HG03066 (cell line): ENCODE results near the gene CGB1.

Source experiments
- ATAC-seq: cut with Tn5 transposase; IDR thresholded peaks from one replicate; pipeline ENCODE4 v1.9.1; 2021; ENCODE audit warnings: low read depth; ENCODE audit not compliant: unreplicated experiment

The CGB1 gene

DNA sequence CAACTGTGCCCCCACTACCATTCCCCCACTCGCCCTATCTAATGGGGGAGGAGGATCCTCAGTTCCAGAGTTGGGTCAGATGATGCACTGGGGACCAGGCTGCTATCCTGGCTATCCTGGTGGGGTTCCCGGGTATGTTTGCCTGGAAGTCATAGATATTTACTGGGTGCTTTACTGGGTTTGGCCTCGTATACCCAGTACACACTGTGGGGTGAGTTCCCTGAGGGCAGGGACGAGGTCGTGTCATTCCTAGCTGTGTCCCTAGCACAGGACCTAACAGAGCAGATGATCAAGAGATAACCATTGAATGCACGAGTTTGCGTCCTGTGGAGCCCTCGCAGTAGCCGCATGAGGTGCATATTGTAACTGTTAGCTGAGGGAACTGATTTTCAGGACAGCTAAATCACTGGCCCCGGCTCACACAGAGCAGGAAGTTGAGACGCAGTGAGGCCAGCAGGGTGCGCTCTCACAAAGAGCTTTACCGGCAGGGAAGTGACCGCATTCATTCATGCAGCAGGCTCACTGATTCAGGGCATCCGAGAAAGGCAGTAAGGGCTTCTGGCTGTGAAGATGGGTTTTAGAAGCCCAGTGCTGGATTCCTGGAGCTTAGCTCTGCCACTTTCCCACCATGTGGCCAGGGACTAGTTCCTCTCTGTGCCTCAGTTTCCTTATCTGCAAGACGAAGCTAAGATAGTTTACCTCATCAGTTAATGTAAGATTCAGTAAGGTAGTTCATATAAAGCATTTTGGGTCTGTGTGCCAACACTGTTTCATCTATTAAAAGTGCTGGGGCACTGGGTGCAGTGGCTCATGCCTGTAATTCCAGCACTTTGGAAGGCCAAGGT, 37.0 kb downstream of the CGB1 start:
- ATAC-seq = no peak

GRCh38 chr19:48997972-48998371, 38.7 kb downstream of the CGB1 start:
- ATAC-seq = no peak

DNA sequence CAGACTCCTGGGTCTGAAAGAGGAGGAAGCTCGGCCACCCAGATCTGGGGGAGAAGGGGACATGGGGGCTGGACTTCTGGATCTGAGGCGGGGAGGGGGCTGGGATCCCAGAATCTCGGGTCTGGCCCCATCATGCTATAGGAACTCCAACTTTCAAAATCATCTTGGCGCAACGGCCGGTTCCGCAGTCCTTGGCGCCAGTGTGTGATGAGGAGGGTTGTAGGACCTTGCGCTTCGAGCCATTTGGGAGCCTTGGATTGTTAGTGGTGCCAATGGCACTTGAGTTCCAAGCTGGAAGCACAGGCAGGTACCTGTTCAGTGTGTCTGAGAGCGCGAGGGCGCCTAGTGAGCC, 42.7 kb downstream of the CGB1 start:
- ATAC-seq = no peak

- ATAC-seq = peak; percentile 89
Measured at GRCh38 chr19:48993175-48994034, 43.3 kb downstream of the CGB1 start, which contains the start of the genes GYS1 and RUVBL2. Gene GYS1 (minus strand): TSS chr19:48993309. CDS start chr19:48993112, 197 bp downstream. Gene RUVBL2 (plus strand): TSS chr19:48993887. CDS start chr19:48993912, 25 bp downstream.

GRCh38 chr19:48992581-48993174, 44.0 kb downstream of the CGB1 start:
- ATAC-seq = peak; percentile 7

DNA sequence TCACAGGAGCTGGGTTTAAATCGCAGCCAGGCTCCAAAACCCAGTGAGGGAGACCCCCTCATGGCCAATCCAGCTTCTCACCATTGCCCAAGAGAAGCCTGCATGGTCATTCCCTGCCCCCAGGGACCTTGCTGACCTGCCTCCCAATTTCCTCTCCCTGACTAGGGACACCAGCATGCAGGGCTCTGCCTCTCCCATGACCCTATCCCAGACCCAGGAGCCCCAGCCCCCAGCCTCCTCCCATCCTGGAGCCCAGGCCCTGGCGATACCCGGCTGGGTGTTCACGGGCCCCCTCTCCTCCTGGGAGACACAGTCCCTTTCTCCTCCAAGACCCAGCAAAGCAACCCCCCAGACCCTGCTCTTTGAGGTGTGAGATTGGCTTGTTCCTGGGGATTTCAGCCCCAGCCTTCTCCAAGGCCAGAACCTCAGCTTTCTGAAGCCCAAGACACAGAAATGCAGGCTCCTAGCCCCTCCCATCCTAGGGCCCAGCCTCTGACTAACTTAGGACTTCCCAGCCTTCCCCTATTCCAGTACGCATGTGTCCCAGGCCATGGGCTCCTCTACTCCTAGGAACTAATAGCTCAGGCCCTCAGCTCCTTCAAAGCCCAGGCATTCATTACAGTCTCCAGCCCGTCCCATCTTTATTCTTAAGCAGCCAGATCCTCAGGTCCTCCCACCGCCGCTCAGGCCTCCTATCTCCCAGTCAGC, 44.7 kb downstream of the CGB1 start:
- ATAC-seq = no peak

- ATAC-seq = no peak
Measured at GRCh38 chr19:48991011-48991609, 45.6 kb downstream of the CGB1 start.

DNA sequence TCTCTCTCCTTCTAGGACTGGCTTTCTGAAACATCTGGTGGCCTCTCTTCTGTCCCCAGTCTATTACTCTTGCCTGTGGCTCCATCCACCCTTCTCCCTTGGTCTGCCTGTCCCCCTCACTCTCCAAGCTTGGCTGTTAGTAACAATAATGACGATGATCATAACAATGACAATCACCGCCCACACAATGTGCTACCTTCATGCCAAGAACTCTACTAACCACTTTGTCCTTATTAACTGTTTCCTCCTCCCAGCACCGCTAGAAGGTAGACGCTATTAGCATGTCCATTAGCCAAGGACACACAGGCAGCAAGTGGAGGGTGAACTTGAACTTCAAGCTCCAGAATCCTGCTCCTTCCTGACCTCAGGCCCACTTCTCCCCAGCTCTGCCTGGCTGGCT, 46.3 kb downstream of the CGB1 start:
- ATAC-seq = no peak

DNA sequence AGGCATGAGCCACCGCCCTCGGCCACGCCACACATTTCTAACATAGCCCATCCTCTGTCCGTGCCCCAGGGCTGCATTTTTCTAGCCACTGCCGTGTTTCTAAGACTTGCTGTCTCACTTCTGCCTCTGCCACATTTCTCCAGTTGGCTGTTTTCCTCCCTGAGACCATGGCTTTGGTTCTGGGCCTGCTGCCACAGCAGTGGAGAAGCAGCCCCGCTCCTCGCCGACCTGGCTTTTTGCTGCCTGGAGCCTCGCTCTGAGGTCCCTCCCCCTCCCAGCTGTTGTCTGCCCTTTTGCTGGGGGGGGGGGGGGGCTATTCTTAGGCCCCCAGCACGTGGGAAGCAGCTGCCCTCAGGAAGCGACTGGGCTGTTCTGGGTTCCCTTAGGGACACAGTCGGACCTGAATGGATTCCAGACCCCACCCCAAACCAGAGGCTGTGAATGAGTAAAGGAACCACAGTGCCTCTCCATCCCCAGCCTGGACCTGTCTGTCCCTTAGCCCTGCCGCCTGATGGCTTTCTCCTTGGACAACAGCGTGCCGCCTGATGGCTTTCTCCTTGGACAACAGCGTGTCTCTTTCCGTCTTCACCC, 46.9 kb downstream of the CGB1 start:
- no peak for ATAC-seq

DNA sequence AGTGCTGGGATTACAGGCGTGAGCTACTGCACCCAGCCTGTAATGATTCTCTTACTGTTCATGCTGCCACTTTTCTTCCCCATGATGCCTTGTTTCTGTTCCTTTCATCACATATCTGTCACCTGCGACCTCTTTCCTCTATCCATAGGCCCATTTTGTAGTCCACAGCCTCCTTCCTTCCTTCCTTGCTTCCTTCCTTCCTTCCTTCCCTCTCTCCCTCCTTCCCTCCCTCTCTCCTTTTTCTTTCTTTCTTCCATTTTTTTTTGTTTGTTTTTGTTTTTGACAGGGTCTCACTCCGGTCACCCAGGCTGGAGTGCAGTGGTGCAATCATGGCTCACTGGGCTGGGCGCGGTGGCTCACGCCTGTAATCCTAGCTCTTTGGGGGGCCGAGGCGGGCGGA, 47.8 kb downstream of the CGB1 start:
- no peak for ATAC-seq

- ATAC-seq = no peak
Measured at GRCh38 chr19:48988286-48988685, 48.4 kb downstream of the CGB1 start.

DNA sequence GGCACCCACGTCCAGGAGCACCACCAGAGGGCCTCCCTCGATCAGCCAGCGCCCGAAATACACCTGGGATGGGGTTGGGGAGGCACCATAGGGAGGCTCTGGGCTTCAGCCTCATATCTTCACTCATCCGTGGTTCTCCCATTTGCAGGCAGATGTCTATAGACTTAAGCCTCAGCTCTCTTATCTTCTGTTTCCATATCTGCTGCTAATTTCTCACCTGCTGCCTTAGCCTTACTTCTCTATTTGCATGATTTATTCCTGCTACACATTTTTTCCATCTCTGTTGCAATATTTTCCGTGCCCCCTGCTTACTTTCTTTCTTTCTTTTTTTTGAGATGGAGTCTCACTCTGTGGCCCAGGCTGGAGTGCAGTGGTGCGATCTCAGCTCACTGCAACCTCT, 49.4 kb downstream of the CGB1 start:
- no peak for ATAC-seq

DNA sequence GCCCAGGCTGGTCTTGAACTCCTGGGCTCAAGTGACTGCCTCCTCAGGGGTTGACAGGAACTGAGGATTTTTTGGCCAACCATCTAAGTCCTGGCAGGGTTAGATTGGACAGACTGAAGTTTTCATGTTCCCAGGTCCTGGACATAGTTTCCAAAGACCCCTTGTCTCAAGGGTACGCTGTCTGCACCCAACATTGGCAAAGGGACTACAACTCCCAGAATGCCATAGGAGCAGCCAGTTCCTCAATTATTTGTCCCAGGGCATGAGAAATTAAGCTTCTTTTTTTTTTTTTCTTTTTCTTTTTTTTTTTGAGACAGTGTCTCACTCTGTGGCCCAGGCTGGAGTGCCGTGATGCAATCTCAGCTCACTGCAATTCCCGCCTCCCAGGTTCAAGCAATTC, 50.5 kb downstream of the CGB1 start:
- ATAC-seq = no peak

DNA sequence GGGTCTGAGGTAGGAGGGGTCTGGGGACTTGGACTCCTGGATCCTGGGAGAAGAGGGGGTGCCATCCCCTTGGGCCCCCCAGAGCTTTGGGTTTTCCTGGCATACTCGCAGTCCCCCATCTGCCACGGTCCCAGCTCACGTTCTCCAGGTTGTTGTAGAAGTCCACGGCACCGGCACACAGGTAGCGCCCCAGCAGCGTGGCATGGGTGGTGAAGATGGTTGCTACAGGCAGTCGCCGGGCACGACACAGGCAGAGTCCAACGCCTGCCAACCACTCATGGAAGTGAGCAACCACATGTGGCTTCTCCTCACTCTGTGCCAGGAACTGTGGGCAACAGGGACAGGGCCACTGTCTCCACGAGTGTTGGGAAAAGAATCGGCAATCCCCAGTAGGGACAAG, 51.0 kb downstream of the CGB1 start:
- ATAC-seq = no peak
